Measurements from ENCODE around the gene RNF227.

DNA sequence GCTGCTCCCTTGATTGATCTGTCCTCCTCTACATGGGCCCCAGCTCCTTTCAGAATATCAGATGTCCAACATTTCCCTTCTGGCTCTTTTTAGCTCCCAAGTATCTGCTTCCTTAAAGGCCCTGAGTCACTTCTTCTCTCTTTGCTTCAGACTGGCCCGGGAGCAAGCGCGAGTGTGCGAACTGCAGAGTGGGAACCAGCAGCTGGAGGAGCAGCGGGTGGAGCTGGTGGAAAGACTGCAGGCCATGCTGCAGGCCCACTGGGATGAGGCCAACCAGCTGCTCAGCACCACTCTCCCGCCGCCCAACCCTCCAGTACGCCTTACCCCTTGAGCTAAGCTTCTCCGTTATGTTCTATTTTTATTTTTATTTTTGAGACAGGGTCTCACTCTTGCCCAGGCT is 28.2 kb upstream of the RNF227 start:
- TF ChIP-seq CTCF (conservative IDR thresholded peaks at IDR 0.05; ENCODE audit: low read depth in 2 of 2) (no peak), POLR2AphosphoS5 (IDR thresholded peaks at IDR 0.05; ENCODE audit: low read depth) (no peak), EZH2 (IDR thresholded peaks at IDR 0.05; ENCODE audit: low read depth, unreplicated experiment) (no peak)

All from GM23338 (cell line).